Measurements from ENCODE around the gene TANC1.

The TANC1 gene

DNA sequence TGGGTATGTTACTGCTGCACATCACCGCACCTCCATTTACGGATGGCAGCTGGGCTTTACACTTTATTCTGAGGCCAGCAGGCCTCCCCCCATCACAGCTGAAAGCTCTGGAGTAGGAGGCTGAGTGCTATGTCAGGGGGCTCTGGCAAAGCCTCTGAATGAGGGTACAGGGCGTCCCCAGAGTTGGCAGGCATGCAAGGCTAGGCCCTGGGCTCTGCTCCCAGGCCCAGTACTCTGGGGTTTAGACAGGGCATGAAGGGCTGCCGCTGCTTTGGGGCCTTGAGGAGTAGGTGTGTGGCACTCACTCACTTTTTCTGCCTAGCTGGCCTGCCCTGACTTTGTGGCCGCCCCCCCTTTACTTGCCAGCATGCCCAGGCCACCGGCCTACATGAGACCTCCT lies 227.3 kb downstream of the TANC1 start:
- Histone ChIP-seq H3K27ac (ENCODE audit: insufficient read depth, low read depth, low read length, poor library complexity, severe bottlenecking) (no peak overlapping the region), H3K4me1 (ENCODE audit: control insufficient read depth, insufficient read depth, low read length) (peaks cover 7% of the 10 kb centered on the region), H3K9me3 (ENCODE audit: control insufficient read depth, low read length) (no peaks in the 10 kb centered on the region), H3K36me3 (ENCODE audit: control insufficient read depth, insufficient read depth, low read length) (no peaks in the 10 kb centered on the region), H3K4me3 (ENCODE audit: insufficient read depth, low read depth, low read length) (no peak overlapping the region), H3K27me3 (ENCODE audit: control insufficient read depth, insufficient read depth, low read length, poor library complexity, severe bottlenecking) (no peaks in the 10 kb centered on the region)
- 93 to 94% methylated on average over 6 of the region's 6 CpGs for WGBS, 2 experiments

DNA sequence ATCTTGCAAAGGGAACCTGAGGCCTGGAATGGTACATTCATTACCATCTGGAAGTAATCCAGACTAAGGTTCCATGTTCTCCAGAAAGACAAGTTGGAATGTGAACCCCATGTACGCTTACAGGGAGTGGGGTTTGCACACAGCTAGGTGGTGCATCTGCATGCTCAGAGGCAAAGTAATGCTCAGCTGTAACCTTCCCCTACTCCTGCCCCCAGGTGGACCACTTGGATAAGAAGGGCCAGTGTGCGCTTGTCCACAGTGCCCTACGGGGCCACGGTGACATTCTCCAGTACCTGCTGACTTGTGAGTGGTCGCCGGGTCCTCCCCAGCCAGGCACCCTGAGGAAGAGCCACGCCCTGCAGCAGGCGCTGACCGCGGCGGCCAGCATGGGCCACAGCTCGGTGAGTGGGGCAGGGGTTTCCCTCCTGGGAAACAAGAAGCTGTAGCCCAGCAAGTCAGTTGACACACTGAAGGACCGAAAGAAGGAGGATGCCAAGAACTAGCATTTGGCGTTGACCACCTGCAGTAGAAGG lies 228.0 kb downstream of the TANC1 start:
- H3K4me3 ChIP-seq (ENCODE audit: insufficient read depth, low read depth, low read length): no peak overlapping the region
- WGBS, 2 experiments: 94 to 95% methylated on average over 14 of the region's 14 CpGs
- H3K27me3 ChIP-seq (ENCODE audit: control insufficient read depth, insufficient read depth, low read length, poor library complexity, severe bottlenecking): no peaks in the 10 kb centered on the region
- H3K36me3 ChIP-seq (ENCODE audit: control insufficient read depth, insufficient read depth, low read length): no peaks in the 10 kb centered on the region
- H3K9me3 ChIP-seq (ENCODE audit: control insufficient read depth, low read length): no peaks in the 10 kb centered on the region
- H3K4me1 ChIP-seq (ENCODE audit: control insufficient read depth, insufficient read depth, low read length): peaks cover 7% of the 10 kb centered on the region
- no peak overlapping the region for H3K27ac ChIP-seq (ENCODE audit: insufficient read depth, low read depth, low read length, poor library complexity, severe bottlenecking)

DNA sequence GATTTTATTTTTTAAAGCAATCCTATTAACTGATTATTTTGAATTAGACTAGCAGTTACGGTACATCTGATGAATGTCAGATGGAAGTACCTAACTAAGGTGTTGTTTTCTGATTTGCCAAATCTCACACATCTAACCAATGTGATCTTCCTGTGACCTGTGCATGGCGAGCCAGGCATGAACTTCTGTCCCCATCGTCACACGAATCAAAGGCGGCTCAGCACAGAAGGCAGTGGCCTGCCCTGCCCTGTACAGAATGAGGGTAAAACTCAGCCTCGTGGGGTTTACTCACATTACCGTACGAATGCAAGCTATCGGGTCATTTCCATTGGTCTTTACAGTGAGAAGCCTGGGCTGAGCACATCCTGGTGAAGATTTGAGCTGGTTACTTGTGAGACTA lies 230.8 kb downstream of the TANC1 start:
- Histone ChIP-seq H3K27me3 (ENCODE audit: control insufficient read depth, insufficient read depth, low read length, poor library complexity, severe bottlenecking) (no peaks in the 10 kb centered on the region), H3K4me3 (ENCODE audit: insufficient read depth, low read depth, low read length) (no peak overlapping the region), H3K4me1 (ENCODE audit: control insufficient read depth, insufficient read depth, low read length) (peaks cover 12% of the 10 kb centered on the region), H3K9me3 (ENCODE audit: control insufficient read depth, low read length) (no peaks in the 10 kb centered on the region), H3K27ac (ENCODE audit: insufficient read depth, low read depth, low read length, poor library complexity, severe bottlenecking) (no peak overlapping the region), H3K36me3 (ENCODE audit: control insufficient read depth, insufficient read depth, low read length) (no peaks in the 10 kb centered on the region)
- WGBS, 2 experiments: 94% methylated on average over 9 of the region's 9 CpGs

DNA sequence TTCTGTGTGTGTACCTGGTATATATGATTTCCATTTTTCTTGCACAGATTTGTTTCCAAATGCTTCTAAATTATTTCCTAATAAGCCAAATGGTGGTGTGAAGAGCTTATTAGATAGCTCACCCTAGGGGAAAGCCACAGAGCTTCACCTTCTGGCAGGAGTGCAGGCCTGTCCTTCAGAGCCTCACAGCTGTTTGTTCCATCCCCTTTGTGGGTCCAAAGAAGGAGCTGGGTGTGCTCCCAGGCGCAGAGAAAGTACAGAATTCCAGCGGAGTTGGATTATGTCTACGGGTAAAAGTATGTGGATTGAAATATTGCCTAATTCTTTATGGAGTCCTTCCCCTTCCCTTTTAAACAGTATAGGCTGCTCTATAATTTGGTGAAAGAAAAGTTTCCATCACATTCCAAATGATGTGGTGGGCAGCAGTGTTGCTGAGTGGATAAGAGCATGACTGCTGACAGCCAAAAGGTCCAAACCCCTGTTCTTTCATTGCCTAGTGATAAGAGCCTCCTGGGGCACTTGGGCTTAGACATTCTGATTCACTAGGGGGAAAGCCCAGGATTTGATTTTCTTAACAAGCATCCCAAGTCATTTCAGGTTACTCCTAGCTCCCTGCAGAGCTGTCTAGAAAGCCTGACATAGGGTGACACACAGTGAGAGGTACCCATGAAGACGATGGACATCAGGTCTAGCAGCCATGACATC lies 231.5 kb downstream of the TANC1 start:
- Histone ChIP-seq H3K9me3 (ENCODE audit: control insufficient read depth, low read length) (no peaks in the 10 kb centered on the region), H3K27me3 (ENCODE audit: control insufficient read depth, insufficient read depth, low read length, poor library complexity, severe bottlenecking) (no peaks in the 10 kb centered on the region), H3K4me3 (ENCODE audit: insufficient read depth, low read depth, low read length) (no peak overlapping the region), H3K4me1 (ENCODE audit: control insufficient read depth, insufficient read depth, low read length) (peaks cover 16% of the 10 kb centered on the region), H3K27ac (ENCODE audit: insufficient read depth, low read depth, low read length, poor library complexity, severe bottlenecking) (no peak overlapping the region), H3K36me3 (ENCODE audit: control insufficient read depth, insufficient read depth, low read length) (no peaks in the 10 kb centered on the region)
- WGBS, 2 experiments: 87 to 90% methylated on average over 4 of the region's 4 CpGs

DNA sequence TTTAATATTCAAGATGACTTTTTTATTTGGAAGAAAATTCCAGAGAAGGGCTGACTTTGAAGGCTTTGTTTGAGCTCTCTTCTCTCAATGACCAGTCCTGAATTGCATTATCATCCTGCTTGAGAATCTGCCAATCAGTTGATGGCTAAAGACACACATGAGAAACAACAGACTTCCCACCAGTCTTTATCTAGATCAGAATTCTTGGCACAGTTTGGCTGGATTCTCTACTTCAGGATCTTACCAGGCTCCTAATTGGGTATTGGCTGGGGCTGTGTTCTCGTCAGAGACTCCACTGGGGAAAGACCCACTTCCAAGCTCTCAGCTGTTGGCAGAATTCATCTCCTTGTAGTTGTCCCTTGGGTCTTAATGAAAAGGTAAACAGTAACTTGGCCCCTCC lies 232.1 kb downstream of the TANC1 start:
- H3K9me3 ChIP-seq (ENCODE audit: control insufficient read depth, low read length): no peaks in the 10 kb centered on the region
- H3K27me3 ChIP-seq (ENCODE audit: control insufficient read depth, insufficient read depth, low read length, poor library complexity, severe bottlenecking): no peaks in the 10 kb centered on the region
- no peak overlapping the region for H3K27ac ChIP-seq (ENCODE audit: insufficient read depth, low read depth, low read length, poor library complexity, severe bottlenecking)
- H3K4me3 ChIP-seq (ENCODE audit: insufficient read depth, low read depth, low read length): no peak overlapping the region
- WGBS, 2 experiments: 83 to 88% methylated on average over 1 of the region's 1 CpG
- H3K4me1 ChIP-seq (ENCODE audit: control insufficient read depth, insufficient read depth, low read length): peaks cover 16% of the 10 kb centered on the region
- H3K36me3 ChIP-seq (ENCODE audit: control insufficient read depth, insufficient read depth, low read length): no peaks in the 10 kb centered on the region

DNA sequence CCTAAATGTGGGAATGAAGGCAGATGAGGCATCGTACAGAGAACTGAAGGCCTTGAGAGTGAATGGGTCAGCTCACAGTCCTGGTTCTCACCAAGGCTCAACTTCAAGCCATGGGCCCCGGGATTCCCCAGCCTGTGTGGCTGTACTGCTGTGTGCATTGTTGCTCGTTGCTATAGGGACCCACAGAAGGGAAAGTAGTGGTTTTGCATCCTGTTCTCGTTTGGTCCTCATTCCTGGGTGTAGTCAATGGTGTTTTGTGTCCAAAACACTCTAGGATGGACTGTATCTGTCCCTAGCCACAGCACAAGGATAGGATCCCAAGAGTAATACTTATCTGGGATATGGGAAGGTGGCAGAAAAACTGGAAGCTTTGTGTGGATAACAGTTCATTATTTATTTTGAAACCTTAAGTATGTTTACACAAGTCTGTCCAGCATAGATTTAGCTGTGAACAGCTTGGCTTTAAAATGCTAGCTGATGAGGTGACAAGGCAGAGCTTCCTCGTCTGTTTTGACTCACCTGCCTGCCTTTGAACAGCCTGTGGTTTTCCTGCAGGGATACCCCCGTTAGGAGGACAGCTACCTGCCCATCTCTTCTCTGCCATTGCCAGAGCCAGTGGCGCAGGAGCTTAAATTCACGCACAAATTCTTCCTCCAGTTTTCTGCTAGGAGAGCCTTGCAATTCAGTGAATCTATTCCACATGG lies 233.1 kb downstream of the TANC1 start:
- Histone ChIP-seq H3K27me3 (ENCODE audit: control insufficient read depth, insufficient read depth, low read length, poor library complexity, severe bottlenecking) (no peaks in the 10 kb centered on the region), H3K9me3 (ENCODE audit: control insufficient read depth, low read length) (no peaks in the 10 kb centered on the region), H3K36me3 (ENCODE audit: control insufficient read depth, insufficient read depth, low read length) (no peaks in the 10 kb centered on the region), H3K4me1 (ENCODE audit: control insufficient read depth, insufficient read depth, low read length) (peaks cover 16% of the 10 kb centered on the region), H3K27ac (ENCODE audit: insufficient read depth, low read depth, low read length, poor library complexity, severe bottlenecking) (no peak overlapping the region), H3K4me3 (ENCODE audit: insufficient read depth, low read depth, low read length) (no peak overlapping the region)
- 83% methylated on average over 8 of the region's 8 CpGs for WGBS, 2 experiments

DNA sequence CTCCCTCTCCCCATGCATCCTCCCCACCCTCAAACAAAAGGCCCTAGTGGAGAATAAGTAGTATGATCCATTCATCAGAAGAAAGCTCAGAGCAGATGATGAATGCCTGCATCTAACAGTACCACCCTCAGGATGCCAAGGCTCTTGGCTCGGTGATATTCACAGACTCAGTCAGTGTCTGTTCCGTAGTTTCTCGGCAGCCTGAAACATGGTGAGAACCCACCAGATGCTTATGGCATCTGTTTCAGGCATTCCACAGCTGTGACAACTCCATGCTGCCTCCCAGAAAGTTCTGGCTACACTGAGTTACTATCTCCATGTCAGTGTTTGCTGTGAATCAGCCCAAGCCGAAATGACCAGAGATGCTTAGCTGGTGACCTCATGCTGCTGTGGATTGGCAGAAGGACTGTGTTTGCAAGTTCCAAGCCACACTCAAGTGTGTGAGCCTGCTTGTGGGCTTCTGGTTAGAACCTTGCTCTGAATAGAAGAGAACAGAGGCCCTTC lies 234.2 kb downstream of the TANC1 start:
- no peak overlapping the region for H3K4me3 ChIP-seq (ENCODE audit: insufficient read depth, low read depth, low read length)
- H3K27ac ChIP-seq (ENCODE audit: insufficient read depth, low read depth, low read length, poor library complexity, severe bottlenecking): no peak overlapping the region
- H3K4me1 ChIP-seq (ENCODE audit: control insufficient read depth, insufficient read depth, low read length): peaks cover 16% of the 10 kb centered on the region
- H3K27me3 ChIP-seq (ENCODE audit: control insufficient read depth, insufficient read depth, low read length, poor library complexity, severe bottlenecking): no peaks in the 10 kb centered on the region
- H3K9me3 ChIP-seq (ENCODE audit: control insufficient read depth, low read length): no peaks in the 10 kb centered on the region
- H3K36me3 ChIP-seq (ENCODE audit: control insufficient read depth, insufficient read depth, low read length): no peaks in the 10 kb centered on the region
- WGBS, 2 experiments: 92% methylated on average over 4 of the region's 4 CpGs

DNA sequence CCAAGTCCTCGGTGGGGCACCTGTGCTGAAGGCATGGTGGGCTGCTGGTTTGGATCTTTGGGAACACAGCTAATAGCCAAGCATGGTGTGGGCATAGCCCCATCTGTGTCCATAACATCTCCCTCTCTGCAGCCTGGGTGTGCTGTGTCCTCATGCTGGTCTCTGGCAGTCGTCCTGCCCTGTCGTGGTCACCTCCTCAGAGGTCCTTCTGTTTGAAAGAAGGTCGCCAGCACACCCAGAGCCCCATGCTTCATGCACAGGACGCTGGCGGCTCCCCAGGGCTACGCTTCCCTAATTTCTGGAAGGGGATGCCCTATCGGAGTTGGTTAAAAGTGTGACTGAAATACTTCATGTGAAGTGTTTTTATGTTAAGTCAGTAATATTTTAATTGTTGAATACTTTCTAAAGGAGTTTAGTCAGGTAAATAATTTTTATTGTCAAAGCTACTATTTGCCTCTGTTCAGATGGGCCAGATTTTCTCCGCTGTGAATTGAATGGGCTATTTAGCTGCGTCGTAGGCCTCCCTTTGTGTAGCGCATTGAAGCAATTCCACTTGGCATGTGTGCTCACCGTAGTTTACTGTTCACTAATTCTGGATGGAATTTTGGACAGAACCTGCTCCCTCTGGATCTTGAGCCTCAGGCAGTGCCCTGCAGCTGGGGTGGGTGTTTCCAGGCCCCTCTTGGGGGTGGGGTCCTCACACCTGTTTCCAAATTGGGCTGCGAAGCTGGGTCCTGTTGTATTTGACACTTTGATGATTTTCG lies 236.1 kb downstream of the TANC1 start:
- peaks cover 3% of the 10 kb centered on the region for H3K27me3 ChIP-seq (ENCODE audit: control insufficient read depth, insufficient read depth, low read length, poor library complexity, severe bottlenecking)
- WGBS, 2 experiments: 93 to 94% methylated on average over 15 of the region's 15 CpGs
- H3K4me3 ChIP-seq (ENCODE audit: insufficient read depth, low read depth, low read length): no peak overlapping the region
- H3K4me1 ChIP-seq (ENCODE audit: control insufficient read depth, insufficient read depth, low read length): peaks cover 14% of the 10 kb centered on the region
- no peak overlapping the region for H3K27ac ChIP-seq (ENCODE audit: insufficient read depth, low read depth, low read length, poor library complexity, severe bottlenecking)
- H3K9me3 ChIP-seq (ENCODE audit: control insufficient read depth, low read length): no peaks in the 10 kb centered on the region
- no peaks in the 10 kb centered on the region for H3K36me3 ChIP-seq (ENCODE audit: control insufficient read depth, insufficient read depth, low read length)

DNA sequence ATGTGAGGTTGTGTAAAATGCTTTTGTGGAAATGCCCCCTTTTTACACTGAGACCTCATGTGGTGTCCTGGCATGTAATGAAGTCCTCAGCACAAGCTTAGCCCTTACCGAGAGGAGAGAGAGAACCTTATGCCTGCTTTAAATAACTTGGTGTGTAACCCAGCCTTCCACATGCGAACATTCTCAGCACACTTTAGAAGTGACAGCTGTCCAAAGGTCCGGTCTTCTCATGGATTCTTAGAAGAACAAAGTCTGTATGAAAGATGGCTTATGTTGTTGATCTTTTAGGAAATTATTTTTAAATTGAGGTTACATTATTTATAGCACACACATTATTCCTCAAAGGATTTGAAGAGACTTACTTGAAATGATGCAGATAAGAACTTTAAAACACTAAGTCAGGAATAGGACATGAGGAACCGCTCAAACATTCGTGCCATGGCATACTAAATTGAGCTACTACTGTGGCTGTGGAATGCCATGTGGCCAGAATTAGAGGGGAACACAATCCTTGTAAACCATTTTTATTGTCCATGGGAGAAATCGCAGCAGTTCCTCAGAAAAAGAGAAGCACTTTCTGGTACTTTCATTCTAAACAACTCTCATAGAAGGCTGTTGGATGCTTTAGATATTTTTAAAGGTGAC lies 238.4 kb downstream of the TANC1 start:
- H3K27me3 ChIP-seq (ENCODE audit: control insufficient read depth, insufficient read depth, low read length, poor library complexity, severe bottlenecking): peaks cover 3% of the 10 kb centered on the region

More for the DNA sequence above, 238.4 kb downstream of the TANC1 start:
- Histone ChIP-seq H3K4me3 (ENCODE audit: insufficient read depth, low read depth, low read length) (no peak overlapping the region), H3K4me1 (ENCODE audit: control insufficient read depth, insufficient read depth, low read length) (peaks cover 15% of the 10 kb centered on the region), H3K27ac (ENCODE audit: insufficient read depth, low read depth, low read length, poor library complexity, severe bottlenecking) (no peak overlapping the region), H3K36me3 (ENCODE audit: control insufficient read depth, insufficient read depth, low read length) (no peaks in the 10 kb centered on the region), H3K9me3 (ENCODE audit: control insufficient read depth, low read length) (no peaks in the 10 kb centered on the region)
- WGBS, 2 experiments: 93 to 94% methylated on average over 5 to 6 of the region's 6 CpGs

Measured in ectodermal cell (in vitro differentiated cells).